H1 (cell line): ENCODE data around the gene PYCARD. TPM values are rescaled to one million over a fixed set of nuclear protein-coding genes. Genes with fewer than 3 reads are reported as not detected.

ENCODE experiments used
- CTCF ChIA-PET: fragments of 300-600 bp; sonication (Branson Sonifier 250); formaldehyde crosslinking; loops from one replicate; lab custom pipeline; 2021; ENCODE audit not compliant: partially characterized antibody; lab: Charles Lee
- POLR2A ChIA-PET: fragments of 300-600 bp; sonication (Branson Sonifier 250); formaldehyde crosslinking; loops from one replicate; lab custom pipeline; 2021; ENCODE audit warnings: inconsistent platforms; ENCODE audit not compliant: partially characterized antibody; lab: Charles Lee
- DNase-seq, 2 experiments: peaks; one replicate each; pipeline versions ENCODE4 v3.0.0 to v3.0.0-alpha.2; 2010 to 2022; ENCODE audit warnings: low spot score in 2 of 2, low read depth in 1 of 2, mixed read lengths in 1 of 2
- FAIRE-seq: peaks from 2 replicates; lab custom pipeline; 2011; peaks lifted over from hg19 to GRCh38; lab: Jason Lieb, UNC
- H2AFZ ChIP-seq: 2 replicates; pipeline ENCODE4 v1.8.1; 2012; ENCODE audit warnings: low read length, inconsistent platforms
- H2AK5ac ChIP-seq: 2 replicates; pipeline ENCODE4 v1.6.1; 2013; ENCODE audit warnings: low read depth, low read length
- H2BK120ac ChIP-seq: replicated peaks from 2 replicates; pipeline ENCODE3; 2013; ENCODE audit warnings: low read depth, low read length, inconsistent platforms
- H2BK12ac ChIP-seq: 2 replicates; pipeline ENCODE4 v1.6.1; 2013; ENCODE audit warnings: low read depth, low read length
- H2BK15ac ChIP-seq: 2 replicates; pipeline ENCODE4 v1.6.1; 2013; ENCODE audit warnings: low read length
- H2BK20ac ChIP-seq: 2 replicates; pipeline ENCODE4 v1.6.1; 2013; ENCODE audit warnings: low read length
- H2BK5ac ChIP-seq: 2 replicates; pipeline ENCODE4 v1.6.1; 2013; ENCODE audit warnings: low read depth, low read length
- H3K14ac ChIP-seq: 2 replicates; pipeline ENCODE4 v1.6.1; 2013; ENCODE audit warnings: inconsistent platforms; ENCODE audit not compliant: insufficient read length
- H3K18ac ChIP-seq: 2 replicates; pipeline ENCODE4 v1.6.1; 2013; ENCODE audit warnings: low read length; ENCODE audit errors: extremely low read depth
- H3K23ac ChIP-seq: 2 replicates; pipeline ENCODE4 v1.6.1; 2013; ENCODE audit warnings: inconsistent platforms; ENCODE audit not compliant: insufficient read length
- H3K23me2 ChIP-seq: 2 replicates; pipeline ENCODE4 v1.6.1; 2013; ENCODE audit warnings: low read depth, low read length
- H3K27ac ChIP-seq: 2 replicates; pipeline ENCODE4 v1.6.1; 2011; ENCODE audit warnings: low read depth, low read length, inconsistent platforms
- H3K27me3 ChIP-seq, 4 experiments: replicated peaks in 1 of 4; 1 replicate in 1 of 4; 2 replicates in 3 of 4; pipeline versions ENCODE4 v1.6.1 to v1.8.1; 2011 to 2013; ENCODE audit warnings: low read length in 3 of 4, mild to moderate bottlenecking in 3 of 4, inconsistent platforms in 2 of 4, mixed read lengths in 2 of 4, moderate library complexity in 1 of 4; ENCODE audit not compliant: control insufficient read depth in 3 of 4, insufficient read depth in 3 of 4; ENCODE audit errors: extremely low read depth in 1 of 4
- H3K36me3 ChIP-seq, 4 experiments: 2 replicates each; pipeline versions ENCODE4 v1.6.1 to v1.8.1; 2011 to 2013; ENCODE audit warnings: mild to moderate bottlenecking in 4 of 4, low read length in 3 of 4, moderate library complexity in 2 of 4, control low read depth in 1 of 4, inconsistent platforms in 1 of 4; ENCODE audit not compliant: insufficient read depth in 4 of 4, control insufficient read depth in 2 of 4
- H3K4ac ChIP-seq: replicated peaks from 2 replicates; pipeline ENCODE3; 2013; ENCODE audit warnings: low read length, low read depth, mixed read lengths, inconsistent platforms; ENCODE audit not compliant: insufficient read length
- H3K4me1 ChIP-seq, 4 experiments: replicated peaks in 1 of 4; 1 replicate in 1 of 4; 2 replicates in 3 of 4; pipeline versions ENCODE4 v1.6.1 to v1.8.1; 2011 to 2013; ENCODE audit warnings: low read length in 3 of 4, inconsistent platforms in 2 of 4, mixed read lengths in 1 of 4; ENCODE audit not compliant: insufficient read depth in 4 of 4, control insufficient read depth in 3 of 4
- H3K4me2 ChIP-seq, 2 experiments: 2 replicates each; pipeline versions ENCODE4 v1.6.1 to v1.8.1; 2011 to 2013; ENCODE audit warnings: low read depth in 2 of 2, low read length in 2 of 2, control low read depth in 1 of 2, inconsistent platforms in 1 of 2, mild to moderate bottlenecking in 1 of 2; ENCODE audit not compliant: insufficient read depth in 1 of 2
- H3K4me3 ChIP-seq, 4 experiments: fragments of 200-600, 300-600 bp in 1 of 4; sonication (generic), shearing (Covaris generic), sonication (Bioruptor Twin) in 1 of 4; 2 replicates each; pipeline versions ENCODE4 v1.5.1 to v1.8.1; 2011 to 2016; ENCODE audit warnings: low read length in 4 of 4, low read depth in 3 of 4, control low read depth in 2 of 4, inconsistent platforms in 2 of 4, mild to moderate bottlenecking in 2 of 4, mixed read lengths in 1 of 4, moderate library complexity in 1 of 4; ENCODE audit not compliant: insufficient read depth in 2 of 4; ENCODE audit errors: extremely low read depth in 1 of 4
- H3K56ac ChIP-seq: replicated peaks from 2 replicates; pipeline ENCODE3; 2013; ENCODE audit warnings: low read depth, mild to moderate bottlenecking, mixed read lengths, low read length, inconsistent platforms; ENCODE audit not compliant: insufficient read length
- H3K79me1 ChIP-seq: 2 replicates; pipeline ENCODE4 v1.6.1; 2013; ENCODE audit warnings: low read depth, low read length, control low read depth
- H3K79me2 ChIP-seq, 2 experiments: 2 replicates each; pipeline versions ENCODE4 v1.6.1 to v1.8.1; 2012 to 2013; ENCODE audit warnings: low read length in 2 of 2, mild to moderate bottlenecking in 2 of 2, inconsistent platforms in 1 of 2; ENCODE audit not compliant: insufficient read depth in 2 of 2, control insufficient read depth in 1 of 2
- H3K9ac ChIP-seq, 4 experiments: replicated peaks in 1 of 4; 1 replicate in 1 of 4; 2 replicates in 3 of 4; pipeline versions ENCODE4 v1.6.1 to v1.8.1; 2011 to 2013; ENCODE audit warnings: low read depth in 3 of 4, low read length in 3 of 4, control low read depth in 2 of 4, mild to moderate bottlenecking in 2 of 4, moderate library complexity in 2 of 4, inconsistent platforms in 1 of 4; ENCODE audit errors: extremely low read depth in 1 of 4
- H3K9me3 ChIP-seq, 2 experiments: 2 replicates each; pipeline versions ENCODE4 v1.6.1 to v1.8.1; 2012 to 2013; ENCODE audit warnings: mild to moderate bottlenecking in 2 of 2, moderate library complexity in 2 of 2, control low read depth in 1 of 2, inconsistent platforms in 1 of 2, low read depth in 1 of 2, low read length in 1 of 2, mixed read lengths in 1 of 2; ENCODE audit not compliant: insufficient read depth in 2 of 2
- H4K20me1 ChIP-seq, 2 experiments: replicated peaks in 1 of 2; 2 replicates each; pipeline versions ENCODE3 to v1.8.1; 2011 to 2013; ENCODE audit warnings: inconsistent platforms in 2 of 2, low read length in 2 of 2, mild to moderate bottlenecking in 1 of 2; ENCODE audit not compliant: insufficient read depth in 2 of 2, control insufficient read depth in 1 of 2
- H4K5ac ChIP-seq: 2 replicates; pipeline ENCODE4 v1.6.1; 2013; ENCODE audit warnings: low read length, low read depth, mixed read lengths, inconsistent platforms; ENCODE audit not compliant: insufficient read length
- H4K8ac ChIP-seq: 2 replicates; pipeline ENCODE4 v1.8.0; 2013; ENCODE audit warnings: mild to moderate bottlenecking, moderate library complexity, low read length, inconsistent platforms; ENCODE audit not compliant: insufficient read depth; ENCODE audit errors: extremely low read depth
- H4K91ac ChIP-seq: replicated peaks from 2 replicates; pipeline ENCODE3; 2013; ENCODE audit warnings: low read length, mixed read lengths, inconsistent platforms; ENCODE audit not compliant: insufficient read length
- ASH2L ChIP-seq: fragments of 200-600, 300-600 bp; sonication (generic); IDR thresholded peaks from one replicate; pipeline ENCODE4 v1.7.1; 2017; ENCODE audit warnings: low read length
- CTBP2 ChIP-seq: IDR thresholded peaks from 2 replicates; pipeline ENCODE4 v1.7.0; 2011; ENCODE audit warnings: borderline replicate concordance, mild to moderate bottlenecking, moderate library complexity, mixed read lengths, low read length; ENCODE audit not compliant: insufficient read depth, insufficient read length
- EP300 ChIP-seq, 2 experiments: IDR thresholded peaks; 1 replicate in 1 of 2; 2 replicates in 1 of 2; pipeline ENCODE4 v1.6.1; 2011 to 2012; ENCODE audit warnings: low read depth in 2 of 2, low read length in 2 of 2, mild to moderate bottlenecking in 2 of 2, borderline replicate concordance in 1 of 2, inconsistent platforms in 1 of 2, moderate library complexity in 1 of 2
- EZH2 ChIP-seq: fragments of 200-600 bp; sonication (generic); IDR thresholded peaks from 2 replicates; pipeline ENCODE4 v1.7.1; 2012; ENCODE audit warnings: low read depth, mild to moderate bottlenecking, moderate library complexity, low read length, inconsistent platforms; ENCODE audit not compliant: severe bottlenecking
- HDAC2 ChIP-seq, 2 experiments: fragments of 300-600 bp in 1 of 2; sonication (generic) in 1 of 2; IDR thresholded peaks; 2 replicates each; pipeline ENCODE4 v1.6.1; 2011 to 2012; ENCODE audit warnings: low read depth in 2 of 2, low read length in 2 of 2, mild to moderate bottlenecking in 2 of 2, moderate library complexity in 2 of 2, borderline replicate concordance in 1 of 2, inconsistent platforms in 1 of 2
- KDM4A ChIP-seq: IDR thresholded peaks from one replicate; pipeline ENCODE4 v1.7.1; 2012; ENCODE audit warnings: low read depth, mild to moderate bottlenecking, moderate library complexity, low read length, inconsistent platforms; ENCODE audit not compliant: severe bottlenecking
- MAX ChIP-seq: IDR thresholded peaks from 2 replicates; pipeline ENCODE4 v1.6.1; 2012; ENCODE audit warnings: inconsistent platforms
- NRF1 ChIP-seq: IDR thresholded peaks from 2 replicates; pipeline ENCODE4 v1.6.1; 2011; ENCODE audit warnings: mild to moderate bottlenecking, low read depth, low read length, improper control_type of control experiment
- SP2 ChIP-seq: IDR thresholded peaks from 2 replicates; pipeline ENCODE4 v1.6.1; 2012; ENCODE audit warnings: mild to moderate bottlenecking, low read length, inconsistent platforms
- SP4 ChIP-seq: IDR thresholded peaks from 2 replicates; pipeline ENCODE4 v1.6.1; 2012; ENCODE audit warnings: low read length, inconsistent platforms
- YY1 ChIP-seq: IDR thresholded peaks from 2 replicates; pipeline ENCODE4 v1.6.1; 2011; ENCODE audit warnings: low read depth, mild to moderate bottlenecking, low read length
- WGBS, 2 experiments: shearing (Covaris generic) in 1 of 2; methylation state at CpG; one replicate each; pipeline versions ENCODE4 v1.1.6 to v1.1.7; 2013 to 2015; ENCODE audit warnings: low lambda C conversion rate in 2 of 2, mixed read lengths in 2 of 2, inconsistent platforms in 1 of 2, low coverage in 1 of 2, missing lambda C conversion rate in 1 of 2; ENCODE audit not compliant: insufficient replicate concordance in 2 of 2, insufficient coverage in 1 of 2, insufficient read length in 1 of 2; ENCODE audit errors: extremely low coverage in 1 of 2, missing lambda C conversion rate in 1 of 2; 5-methylcytosine and 5-hydroxymethylcytosine counted together
- polyA plus RNA-seq, 7 experiments: library from polyadenylated mRNA; depleted of rRNA in 3 of 7; stranded (reverse) in 5 of 7; unstranded in 2 of 7; fragments of >200 nt in 5 of 7; fragments of 200-250 nt in 2 of 7; gene quantifications; 1 replicate in 5 of 7; 2 replicates in 1 of 7; 4 replicates in 1 of 7; pipeline versions ENCODE4 v1.2.1 to v1.2.3, GENCODE V29; 2011 to 2013; ENCODE audit warnings: missing spikeins in 2 of 7, mixed read lengths in 2 of 7
- total RNA-seq: library from RNA; stranded (reverse); fragmentation: NEBNext Ultra II Directional; extraction: Animal tissue kit (Norgen Biotek cat#: 25700); gene quantifications from 2 replicates; pipeline ENCODE4 v1.2.1, GENCODE V29; 2021

Gene PYCARD
- total and polyA plus RNA-seq, 2 of the 8 experiments (the other 6 are each of a cell fraction or from before 2014, with no cell fraction given) = 29.9 to 77.9 TPM

GRCh38 chr16:31216422-31217135 is 14.0 kb upstream of the PYCARD start, which contains the start of gene PYDC1:
Gene PYDC1, minus strand, starts transcription at chr16:31217135. Its CDS starts 107 bp downstream, at chr16:31217028.
- Histone ChIP-seq H2AFZ (peak within 1 kb of the TSS; percentile 84), H2BK15ac (peak within 1 kb of the TSS; percentile 95; the same call in 1 of the 2 replicates), H2BK120ac (no peak within 1 kb of the TSS), H3K4ac (no peak within 1 kb of the TSS), H3K4me3 (peak within 1 kb of the TSS; percentile 1 to 74 (median 49); a peak in 7 of 8 replicates), H3K79me1 (no peaks in the 10 kb centered on the region), H3K4me2 (peak within 1 kb of the TSS; percentile 79 to 92), H4K20me1 (no peaks in the 10 kb centered on the region), H4K5ac (no peak within 1 kb of the TSS), H3K23me2 (peaks cover 19% of the 10 kb centered on the region), H3K9me3 (no peaks in the 10 kb centered on the region), H3K56ac (no peak within 1 kb of the TSS), H3K14ac (no peak within 1 kb of the TSS), H2BK20ac (peak within 1 kb of the TSS; percentile 48; the same call in 1 of the 2 replicates), H4K8ac (peak within 1 kb of the TSS; percentile 22), H2BK12ac (peak within 1 kb of the TSS; percentile 76; the same call in 1 of the 2 replicates), H2BK5ac (0 out of 2 replicates have a peak within 1 kb of the TSS, but pooled peaks have one; percentile 13), H3K79me2 (no peaks in the 10 kb centered on the region), H3K23ac (no peak within 1 kb of the TSS), H3K27ac (no peak within 1 kb of the TSS), H4K91ac (peak within 1 kb of the TSS; percentile 61), H3K27me3 (peaks cover 8 to 21% (median 19%) of the 10 kb centered on the region in 4 experiments), H3K36me3 (no peaks in the 10 kb centered on the region), H2AK5ac (no peak within 1 kb of the TSS), H3K4me1 (peaks cover 0 to 33% (median 20%) of the 10 kb centered on the region in 4 experiments; a peak in 6 of 7 replicates), H3K18ac (peak within 1 kb of the TSS; percentile 48), H3K9ac (no peak within 1 kb of the TSS)
- DNase-seq (peak in 1 of 2 experiments; percentile 75), FAIRE-seq (no peak)
- POLR2A ChIA-PET = interaction anchor here (0.6 to 24.0 kb wide), 13 partner anchors 11 to 279 kb away, joined by 3 to 430 read pairs (median 4); partner anchors contain the start of genes FUS and PYCARD
- WGBS, 2 experiments = 12% methylated on average over 52 of the region's 52 CpGs; no CpG with 5 or more reads in 1 of the 2 experiments
- CTCF ChIA-PET = interaction anchor here (0.6 to 2.6 kb wide), 23 partner anchors 10 to 478 kb away, joined by 3 to 10 read pairs (median 3); partner anchors contain the start of genes PYCARD and ZNF843
- TF ChIP-seq EP300 (IDR thresholded peaks at IDR 0.05; ENCODE audit: borderline replicate concordance in 1 of 2, low read depth in 2 of 2, low read length in 2 of 2) (no peak), SP2 (no peak), MAX (peak; percentile 71), HDAC2 (IDR thresholded peaks at IDR 0.05; ENCODE audit: borderline replicate concordance in 1 of 2, low read depth in 2 of 2, low read length in 2 of 2) (no peak), EZH2 (peak; percentile 48), KDM4A (peak; percentile 97), NRF1 (no peak), SP4 (no peak), CTBP2 (no peak), YY1 (no peak), ASH2L (no peak)
